ENCODE measurements around the gene CARTPT.

Gene CARTPT

DNA sequence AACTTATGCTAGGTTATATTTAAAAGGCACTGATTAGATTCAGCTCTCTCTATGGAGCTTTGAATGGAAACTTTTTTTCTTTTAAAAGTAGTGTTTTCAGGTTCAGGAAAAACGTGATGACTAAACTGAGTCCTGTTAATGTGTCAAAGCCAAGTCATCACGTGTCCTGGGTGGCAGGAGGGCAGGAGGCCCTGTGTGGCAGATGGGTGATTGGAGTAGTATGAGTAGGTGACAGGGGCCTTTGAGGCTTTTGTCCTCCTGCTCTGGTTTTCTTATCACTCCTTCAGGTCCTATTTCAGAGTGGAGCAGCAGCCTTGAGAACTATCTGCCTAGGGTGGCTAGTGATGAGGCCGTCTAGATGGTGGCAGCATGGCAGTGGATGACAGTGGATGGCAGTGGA lies 17.7 kb upstream of the CARTPT start:
- DNase-seq (ENCODE audit: low read depth): no peak
- H3K4me3 ChIP-seq (ENCODE audit: low read depth, low read length): no peak overlapping the region
- TF ChIP-seq, protein P1, sequence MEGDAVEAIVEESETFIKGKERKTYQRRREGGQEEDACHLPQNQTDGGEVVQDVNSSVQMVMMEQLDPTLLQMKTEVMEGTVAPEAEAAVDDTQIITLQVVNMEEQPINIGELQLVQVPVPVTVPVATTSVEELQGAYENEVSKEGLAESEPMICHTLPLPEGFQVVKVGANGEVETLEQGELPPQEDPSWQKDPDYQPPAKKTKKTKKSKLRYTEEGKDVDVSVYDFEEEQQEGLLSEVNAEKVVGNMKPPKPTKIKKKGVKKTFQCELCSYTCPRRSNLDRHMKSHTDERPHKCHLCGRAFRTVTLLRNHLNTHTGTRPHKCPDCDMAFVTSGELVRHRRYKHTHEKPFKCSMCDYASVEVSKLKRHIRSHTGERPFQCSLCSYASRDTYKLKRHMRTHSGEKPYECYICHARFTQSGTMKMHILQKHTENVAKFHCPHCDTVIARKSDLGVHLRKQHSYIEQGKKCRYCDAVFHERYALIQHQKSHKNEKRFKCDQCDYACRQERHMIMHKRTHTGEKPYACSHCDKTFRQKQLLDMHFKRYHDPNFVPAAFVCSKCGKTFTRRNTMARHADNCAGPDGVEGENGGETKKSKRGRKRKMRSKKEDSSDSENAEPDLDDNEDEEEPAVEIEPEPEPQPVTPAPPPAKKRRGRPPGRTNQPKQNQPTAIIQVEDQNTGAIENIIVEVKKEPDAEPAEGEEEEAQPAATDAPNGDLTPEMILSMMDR (IDR thresholded peaks at IDR 0.05; ENCODE audit: control insufficient read depth, extremely low read depth, insufficient read depth): no peak

DNA sequence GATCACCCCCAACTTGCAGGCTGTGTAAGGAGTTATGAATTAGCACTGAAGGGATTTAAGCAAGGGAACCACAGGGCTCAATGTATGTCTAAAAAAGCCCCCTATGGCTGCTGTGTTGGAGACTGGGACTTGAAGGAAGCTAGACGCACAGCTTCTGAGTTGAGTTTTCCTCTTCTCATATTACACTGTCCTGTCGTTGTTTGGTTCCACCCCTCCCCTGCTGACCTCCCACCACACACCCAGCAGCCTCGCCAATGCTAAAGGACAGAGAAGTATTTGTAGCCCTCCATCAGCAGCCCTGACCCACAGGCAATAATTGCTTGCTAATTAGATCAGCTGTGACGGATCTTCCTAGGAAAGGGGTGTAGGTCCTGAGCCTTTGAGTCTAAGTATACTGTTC lies 15.1 kb upstream of the CARTPT start:
- TF ChIP-seq, protein P1 (IDR thresholded peaks at IDR 0.05; ENCODE audit: control insufficient read depth, extremely low read depth, insufficient read depth): no peak
- no peak overlapping the region for H3K4me3 ChIP-seq (ENCODE audit: low read depth, low read length)
- no peak for DNase-seq (ENCODE audit: low read depth)

DNA sequence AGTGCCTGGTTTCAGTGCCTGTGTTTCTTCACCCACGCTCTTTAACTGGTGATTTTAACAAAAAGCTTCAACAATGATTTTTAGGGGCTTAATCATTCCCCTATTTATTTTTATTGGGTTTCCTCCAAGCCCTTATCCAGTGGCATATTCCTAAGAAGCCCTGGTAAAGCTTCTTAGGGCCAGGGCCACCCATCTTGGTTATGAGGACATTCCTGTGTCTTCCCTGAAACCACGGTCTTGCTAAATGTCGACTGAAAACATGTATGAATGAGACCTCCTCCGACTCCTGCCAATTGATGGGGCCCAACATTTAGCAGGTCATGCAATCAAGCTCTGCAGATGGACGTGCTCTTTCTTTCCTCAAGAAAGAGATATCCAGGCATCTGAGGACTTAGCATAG lies 13.7 kb upstream of the CARTPT start:
- no peak for DNase-seq (ENCODE audit: low read depth)
- TF ChIP-seq, protein P1 (IDR thresholded peaks at IDR 0.05; ENCODE audit: control insufficient read depth, extremely low read depth, insufficient read depth): no peak
- H3K4me3 ChIP-seq (ENCODE audit: low read depth, low read length): no peak overlapping the region

DNA sequence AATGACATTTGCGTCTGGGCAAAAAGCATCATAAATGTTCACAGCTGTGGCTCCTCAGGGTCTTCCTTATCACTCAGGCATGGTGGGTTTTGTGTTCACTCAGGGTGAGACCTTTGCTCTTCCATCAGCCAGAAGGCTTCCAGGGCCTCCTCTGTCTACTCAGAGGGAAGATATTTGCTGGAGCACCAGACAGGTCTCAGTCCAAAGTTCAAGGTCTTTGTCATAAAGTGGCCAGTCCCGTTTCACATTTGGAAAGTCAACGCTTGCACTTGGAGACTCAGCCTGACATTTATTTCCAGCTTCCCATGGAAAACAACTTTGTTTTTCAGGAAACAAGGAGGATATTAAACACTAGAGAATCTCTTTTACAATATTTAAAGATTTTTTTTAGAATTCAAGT lies 12.2 kb upstream of the CARTPT start:
- TF ChIP-seq, protein P1 (IDR thresholded peaks at IDR 0.05; ENCODE audit: control insufficient read depth, extremely low read depth, insufficient read depth): no peak
- no peak for DNase-seq (ENCODE audit: low read depth)
- no peak overlapping the region for H3K4me3 ChIP-seq (ENCODE audit: low read depth, low read length)

DNA sequence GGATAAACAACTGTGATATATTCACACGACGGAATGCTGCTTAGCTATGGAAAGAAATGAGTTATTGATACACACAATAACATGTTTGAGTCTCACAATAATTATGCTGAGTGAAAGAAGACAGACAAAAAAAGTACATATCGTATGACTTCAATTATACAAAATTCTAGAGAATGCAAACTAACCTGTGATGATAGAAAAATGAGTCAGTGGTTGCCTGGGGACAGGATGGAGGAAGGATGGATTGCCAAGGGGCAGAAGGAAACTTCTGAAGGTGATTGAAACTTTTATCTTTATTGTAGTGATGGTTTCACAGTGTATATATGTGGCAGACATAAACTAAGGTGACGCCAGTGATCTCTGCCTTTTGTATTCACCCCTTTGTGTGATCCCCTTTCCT lies 7.5 kb upstream of the CARTPT start:
- DNase-seq (ENCODE audit: low read depth): no peak
- no peak overlapping the region for H3K4me3 ChIP-seq (ENCODE audit: low read depth, low read length)
- TF ChIP-seq, protein P1 (IDR thresholded peaks at IDR 0.05; ENCODE audit: control insufficient read depth, extremely low read depth, insufficient read depth): no peak

DNA sequence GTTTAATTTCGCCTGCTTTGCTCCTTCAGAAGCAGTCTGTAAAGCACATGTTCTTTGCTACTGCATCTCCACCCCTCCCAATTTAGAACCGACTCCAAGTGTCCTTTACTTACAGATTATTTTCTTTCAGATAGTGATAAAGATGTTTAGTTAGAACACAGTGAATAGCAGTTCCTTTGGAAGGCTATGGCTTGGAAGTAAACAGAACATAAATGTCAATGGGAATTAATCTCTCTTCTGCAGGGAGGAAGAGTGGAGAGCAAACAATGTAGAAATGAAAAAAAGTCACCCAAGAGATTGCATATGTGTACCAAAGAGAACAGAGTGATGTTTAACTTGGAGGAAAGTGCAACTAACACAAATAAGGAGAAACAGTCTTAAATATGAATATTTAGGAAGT lies 4.2 kb upstream of the CARTPT start:
- no peak overlapping the region for H3K4me3 ChIP-seq (ENCODE audit: low read depth, low read length)
- peak; percentile 98 for DNase-seq (ENCODE audit: low read depth)
- TF ChIP-seq, protein P1 (IDR thresholded peaks at IDR 0.05; ENCODE audit: control insufficient read depth, extremely low read depth, insufficient read depth): no peak

- no peak for DNase-seq (ENCODE audit: low read depth)
- TF ChIP-seq, protein P1 (IDR thresholded peaks at IDR 0.05; ENCODE audit: control insufficient read depth, extremely low read depth, insufficient read depth): no peak
- no peak overlapping the region for H3K4me3 ChIP-seq (ENCODE audit: low read depth, low read length)
Measured at GRCh38 chr5:71727978-71728377, 8.9 kb downstream of the CARTPT start.

Measured in LNCaP clone FGC (cell line).